ENCODE measurements around the gene HIRIP3. TPM values are rescaled to one million over a fixed set of nuclear protein-coding genes. Genes with fewer than 3 reads are reported as not detected.

The HIRIP3 gene
- total and polyA plus RNA-seq, 2 of the 8 experiments (the other 6 are each of a cell fraction or from before 2014, with no cell fraction given) = 11.9 to 18.5 TPM

DNA sequence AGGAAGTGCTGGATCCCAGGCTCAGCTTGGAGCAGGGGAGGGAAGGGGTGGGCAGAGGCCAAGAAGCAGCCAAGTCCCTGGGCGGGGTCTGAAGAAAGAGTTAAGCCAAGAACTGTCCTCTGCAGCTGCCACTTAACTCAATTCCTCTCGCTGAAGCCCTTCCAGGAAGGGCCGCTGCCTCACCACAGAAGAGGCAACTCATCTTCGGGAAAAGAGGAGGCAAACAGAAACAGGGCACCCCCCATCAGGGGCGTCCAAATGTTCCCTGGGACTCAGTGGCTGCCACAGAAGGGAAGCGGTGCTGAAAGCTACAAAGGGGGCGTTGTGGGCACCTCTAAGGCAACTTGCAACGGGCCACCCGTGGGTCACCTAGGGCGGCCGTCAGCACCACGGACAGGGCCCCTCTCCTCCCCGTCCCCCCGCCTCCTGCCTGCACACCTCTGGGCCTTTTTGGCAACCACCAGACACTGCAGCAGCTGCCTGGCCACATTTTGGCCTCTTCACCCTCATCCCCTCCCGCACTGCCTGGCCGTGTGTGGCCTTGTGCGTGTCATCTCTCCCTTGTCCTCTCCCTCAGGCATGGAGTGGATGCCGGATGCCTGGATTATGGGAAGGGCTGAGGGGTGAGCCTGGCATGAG, 33.1 kb upstream of the HIRIP3 start:
- DNase-seq (ENCODE audit: low read depth in 1 of 2, low spot score in 2 of 2) = peak in 1 of 2 experiments; percentile 88
- H3K14ac ChIP-seq (ENCODE audit: insufficient read length) = no peak overlapping the region
- H4K20me1 ChIP-seq (replicated peaks in 1 of 2; ENCODE audit: control insufficient read depth in 1 of 2, insufficient read depth in 2 of 2, low read length in 2 of 2) = peaks cover 12 to 16% of the 10 kb centered on the region in 2 experiments
- WGBS, 2 experiments (ENCODE audit: extremely low coverage in 1 of 2, insufficient coverage in 1 of 2, insufficient read length in 1 of 2, insufficient replicate concordance in 2 of 2, low coverage in 1 of 2, low lambda C conversion rate in 2 of 2, missing lambda C conversion rate in 1 of 2) = 49% methylated on average over 16 of the region's 18 CpGs; no CpG with 5 or more reads in 1 of the 2 experiments
- H3K79me2 ChIP-seq (ENCODE audit: control insufficient read depth in 1 of 2, insufficient read depth in 2 of 2, low read length in 2 of 2) = no peaks in the 10 kb centered on the region
- no peak overlapping the region for H3K4me3 ChIP-seq (ENCODE audit: extremely low read depth in 1 of 4, insufficient read depth in 2 of 4, low read depth in 3 of 4, low read length in 4 of 4)
- no peak overlapping the region for H3K18ac ChIP-seq (ENCODE audit: extremely low read depth, low read length)
- no peaks in the 10 kb centered on the region for H3K9me3 ChIP-seq (ENCODE audit: insufficient read depth in 2 of 2, low read depth in 1 of 2, low read length in 1 of 2)
- no peak overlapping the region for H4K5ac ChIP-seq (ENCODE audit: insufficient read length, low read depth, low read length)
- H3K9ac ChIP-seq (replicated peaks in 1 of 4; ENCODE audit: extremely low read depth in 1 of 4, low read depth in 3 of 4, low read length in 3 of 4) = no peak overlapping the region
- H3K79me1 ChIP-seq (ENCODE audit: low read depth, low read length) = peaks cover 5% of the 10 kb centered on the region; the same call in 1 of the 2 replicates
- no peak overlapping the region for H3K23ac ChIP-seq (ENCODE audit: insufficient read length)
- peaks cover 10% of the 10 kb centered on the region; the same call in 1 of the 2 replicates for H3K23me2 ChIP-seq (ENCODE audit: low read depth, low read length)
- H2BK120ac ChIP-seq (replicated peaks; ENCODE audit: low read depth, low read length) = no peak overlapping the region
- H2BK20ac ChIP-seq (ENCODE audit: low read length) = no peak overlapping the region
- peaks cover 0 to 7% (median under 1%) of the 10 kb centered on the region in 4 experiments; a peak in 2 of 8 replicates for H3K36me3 ChIP-seq (ENCODE audit: control insufficient read depth in 2 of 4, insufficient read depth in 4 of 4, low read length in 3 of 4)
- no peak overlapping the region for H4K91ac ChIP-seq (replicated peaks; ENCODE audit: insufficient read length, low read length)
- no peak overlapping the region for H3K56ac ChIP-seq (replicated peaks; ENCODE audit: insufficient read length, low read depth, low read length)
- H2AFZ ChIP-seq (ENCODE audit: low read length) = no peak overlapping the region
- no peak overlapping the region; the same call in 1 of the 2 replicates for H2AK5ac ChIP-seq (ENCODE audit: low read depth, low read length)
- H3K27me3 ChIP-seq (replicated peaks in 1 of 4; ENCODE audit: control insufficient read depth in 3 of 4, extremely low read depth in 1 of 4, insufficient read depth in 3 of 4, low read length in 3 of 4) = peaks cover 0 to 9% (median 4%) of the 10 kb centered on the region in 4 experiments; a peak in 2 of 7 replicates
- TF ChIP-seq, protein P1, sequence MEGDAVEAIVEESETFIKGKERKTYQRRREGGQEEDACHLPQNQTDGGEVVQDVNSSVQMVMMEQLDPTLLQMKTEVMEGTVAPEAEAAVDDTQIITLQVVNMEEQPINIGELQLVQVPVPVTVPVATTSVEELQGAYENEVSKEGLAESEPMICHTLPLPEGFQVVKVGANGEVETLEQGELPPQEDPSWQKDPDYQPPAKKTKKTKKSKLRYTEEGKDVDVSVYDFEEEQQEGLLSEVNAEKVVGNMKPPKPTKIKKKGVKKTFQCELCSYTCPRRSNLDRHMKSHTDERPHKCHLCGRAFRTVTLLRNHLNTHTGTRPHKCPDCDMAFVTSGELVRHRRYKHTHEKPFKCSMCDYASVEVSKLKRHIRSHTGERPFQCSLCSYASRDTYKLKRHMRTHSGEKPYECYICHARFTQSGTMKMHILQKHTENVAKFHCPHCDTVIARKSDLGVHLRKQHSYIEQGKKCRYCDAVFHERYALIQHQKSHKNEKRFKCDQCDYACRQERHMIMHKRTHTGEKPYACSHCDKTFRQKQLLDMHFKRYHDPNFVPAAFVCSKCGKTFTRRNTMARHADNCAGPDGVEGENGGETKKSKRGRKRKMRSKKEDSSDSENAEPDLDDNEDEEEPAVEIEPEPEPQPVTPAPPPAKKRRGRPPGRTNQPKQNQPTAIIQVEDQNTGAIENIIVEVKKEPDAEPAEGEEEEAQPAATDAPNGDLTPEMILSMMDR (IDR thresholded peaks at IDR 0.05; ENCODE audit: control extremely low read depth in 1 of 3, insufficient read depth in 1 of 3, low read depth in 1 of 3, low read length in 3 of 3) = no peak
- peak; percentile 83 to 94; a peak in 3 of 4 replicates for TF ChIP-seq SIN3A (conservative IDR thresholded peaks at IDR 0.05 in 1 of 2, IDR thresholded peaks at IDR 0.05 in 1 of 2; ENCODE audit: low read depth in 1 of 2, low read length in 2 of 2)
- 0 out of 2 replicates have a peak, but pooled peaks have one; percentile 18 for TF ChIP-seq BACH1 (IDR thresholded peaks at IDR 0.05; ENCODE audit: low read length)
- TF ChIP-seq, protein P2, sequence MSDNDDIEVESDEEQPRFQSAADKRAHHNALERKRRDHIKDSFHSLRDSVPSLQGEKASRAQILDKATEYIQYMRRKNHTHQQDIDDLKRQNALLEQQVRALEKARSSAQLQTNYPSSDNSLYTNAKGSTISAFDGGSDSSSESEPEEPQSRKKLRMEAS (IDR thresholded peaks at IDR 0.05) = peak; percentile 41; the same call in 1 of the 2 replicates
- no peak for TF ChIP-seq TBP (IDR thresholded peaks at IDR 0.05; ENCODE audit: low read depth, low read length)
- peak overlapping the region; percentile 84 to 96; a peak in 2 of 4 replicates for H3K4me2 ChIP-seq (ENCODE audit: insufficient read depth in 1 of 2, low read depth in 2 of 2, low read length in 2 of 2)
- no peak overlapping the region for H2BK5ac ChIP-seq (ENCODE audit: low read depth, low read length)
- no peak overlapping the region for H4K8ac ChIP-seq (ENCODE audit: extremely low read depth, insufficient read depth, low read length)
- ChIA-PET POLR2A (ENCODE audit: partially characterized antibody) (interaction anchor here (0.8 to 1.4 kb wide), 7 partner anchors 19 to 220 kb away, joined by 3 to 4 read pairs (median 3); partner anchors contain the start of genes ALDOA, PAGR1 and TBX6), CTCF (ENCODE audit: partially characterized antibody) (interaction anchor here (0.8 to 1.2 kb wide), 4 partner anchors 9 to 28 kb away, joined by 3 to 5 read pairs (median 4); a partner anchor contains a TSS)
- FAIRE-seq = no peak
- peak overlapping the region; percentile 44; the same call in 1 of the 2 replicates for H2BK12ac ChIP-seq (ENCODE audit: low read depth, low read length)
- no peak overlapping the region for H2BK15ac ChIP-seq (ENCODE audit: low read length)
- H3K27ac ChIP-seq (ENCODE audit: low read depth, low read length) = no peak overlapping the region
- H3K4ac ChIP-seq (replicated peaks; ENCODE audit: insufficient read length, low read depth, low read length) = no peak overlapping the region
- H3K4me1 ChIP-seq (replicated peaks in 1 of 4; ENCODE audit: control insufficient read depth in 3 of 4, insufficient read depth in 4 of 4, low read length in 3 of 4) = peaks cover 0 to 26% (median 19%) of the 10 kb centered on the region in 4 experiments; a peak in 6 of 7 replicates
